MCF 10A (cell line): ENCODE results near the gene TMC6. TPM values are rescaled to one million over a fixed set of nuclear protein-coding genes. Genes with fewer than 3 reads are reported as not detected.
"Not testable (repeated sequence)": the region's sequence is repeated elsewhere in the genome, so short reads cannot be mapped to it uniquely, and the experiment has no call there.

Experiments
- BruUV-seq: library from RNA; stranded (reverse); fragments of 400-500 nt; replicated peaks from 2 replicates; lab custom pipeline; 2021; lab: Mats Ljungman, UMichigan
- CTCF ChIA-PET: fragments of 300-600 bp; sonication (Branson Sonifier 250); formaldehyde crosslinking; extraction: SDS; loops from one replicate; lab custom pipeline; 2021; ENCODE audit warnings: antibody characterized with exemption, inconsistent platforms; lab: Yijun Ruan, JAX
- POLR2A ChIA-PET: fragments of 300-600, 350-650 bp; sonication (Branson Sonifier 250); formaldehyde crosslinking; extraction: SDS; loops from one replicate; lab custom pipeline; 2020; ENCODE audit warnings: antibody characterized with exemption, inconsistent platforms; lab: Yijun Ruan, JAX
- DNase-seq: peaks from one replicate; pipeline ENCODE4 v3.0.0-alpha.2; 2018; ENCODE audit not compliant: unreplicated experiment
- H3K27ac Mint-ChIP-seq: one replicate; pipeline ENCODE4 v1.8.0; 2022; ENCODE audit warnings: mild to moderate bottlenecking, low read depth, mixed read lengths; ENCODE audit not compliant: unreplicated experiment
- H3K27me3 Mint-ChIP-seq: one replicate; pipeline ENCODE4 v1.8.0; 2022; ENCODE audit warnings: mixed read lengths; ENCODE audit not compliant: insufficient read depth, unreplicated experiment
- H3K36me3 Mint-ChIP-seq: one replicate; pipeline ENCODE4 v1.8.0; 2022; ENCODE audit warnings: mild to moderate bottlenecking, moderate library complexity, mixed read lengths; ENCODE audit not compliant: insufficient read depth, unreplicated experiment
- H3K4me1 Mint-ChIP-seq: one replicate; pipeline ENCODE4 v1.8.0; 2022; ENCODE audit warnings: mixed read lengths; ENCODE audit not compliant: insufficient read depth, unreplicated experiment
- H3K4me3 Mint-ChIP-seq: one replicate; pipeline ENCODE4 v1.8.0; 2022; ENCODE audit warnings: mild to moderate bottlenecking, moderate library complexity, mixed read lengths; ENCODE audit not compliant: unreplicated experiment
- H3K9me3 Mint-ChIP-seq: one replicate; pipeline ENCODE4 v1.8.0; 2022; ENCODE audit warnings: mixed read lengths; ENCODE audit not compliant: unreplicated experiment
- CTCF ChIP-seq: fragments of 200-600 bp; IDR thresholded peaks from one replicate; pipeline ENCODE4 v1.8.0; 2022; ENCODE audit warnings: antibody characterized with exemption, mild to moderate bottlenecking; ENCODE audit not compliant: unreplicated experiment
- intact Hi-C: fragments of 100-400 bp; cut with micrococcal nuclease; formaldehyde crosslinking; loops from 2 replicates; pipeline ENCODE4 v1.14.1; 2022
- total RNA-seq: library from RNA; stranded (reverse); gene quantifications from 2 replicates; pipeline ENCODE4 v1.2.3, GENCODE V29; 2022

TMC6 gene
- total RNA-seq, 1 experiment from 2014 or later: 3.1 TPM

GRCh38 chr17:78072961-78073360, 55.6 kb downstream of the TMC6 start:
- Mint-ChIP-seq H3K27ac (no peak overlapping the region), H3K36me3 (peaks cover 77% of the 10 kb centered on the region), H3K4me3 (no peak overlapping the region), H3K9me3 (no peaks in the 10 kb centered on the region), H3K4me1 (no peaks in the 10 kb centered on the region), H3K27me3 (no peaks in the 10 kb centered on the region)
- DNase-seq: no peak
- intact Hi-C loops: no loop called here
- no peak for TF ChIP-seq CTCF
- CTCF ChIA-PET: no interaction called here
- POLR2A ChIA-PET: no interaction called here
- BruUV-seq: no TSS peak

- no peaks in the 10 kb centered on the region for H3K9me3 Mint-ChIP-seq
- no peak overlapping the region for H3K4me3 Mint-ChIP-seq
- DNase-seq: no peak
- TF ChIP-seq CTCF: no peak
- peaks cover 59% of the 10 kb centered on the region for H3K36me3 Mint-ChIP-seq
- intact Hi-C loops: no loop called here
- H3K27me3 Mint-ChIP-seq: no peaks in the 10 kb centered on the region
- ChIA-PET CTCF (interaction anchor here (0.6 to 1.3 kb wide), 5 partner anchors 17 to 217 kb away, joined by 3 read pairs; no protein-coding TSS in a partner anchor), POLR2A (no interaction called here)
- H3K4me1 Mint-ChIP-seq: no peaks in the 10 kb centered on the region
- no peak overlapping the region for H3K27ac Mint-ChIP-seq
- no TSS peak for BruUV-seq
These were observed 58.9 kb downstream of the TMC6 start for GRCh38 chr17:78069695-78070094.

- H3K36me3 Mint-ChIP-seq: peaks cover 34% of the 10 kb centered on the region
- H3K27ac Mint-ChIP-seq, CTCF ChIA-PET, DNase-seq, H3K4me3 Mint-ChIP-seq, POLR2A ChIA-PET, H3K27me3 Mint-ChIP-seq, H3K4me1 Mint-ChIP-seq, BruUV-seq, H3K9me3 Mint-ChIP-seq, intact Hi-C loops: not testable (repeated sequence)
These were observed 61.6 kb downstream of the TMC6 start for GRCh38 chr17:78066976-78067375.

- TF ChIP-seq CTCF: no peak
- ChIA-PET POLR2A (no interaction called here), CTCF (no interaction called here)
- no peak for DNase-seq
- Mint-ChIP-seq H3K4me1 (no peaks in the 10 kb centered on the region), H3K4me3 (no peak overlapping the region), H3K27me3 (no peaks in the 10 kb centered on the region), H3K36me3 (peaks cover 25% of the 10 kb centered on the region), H3K9me3 (no peaks in the 10 kb centered on the region), H3K27ac (no peak overlapping the region)
- intact Hi-C loops: no loop called here
- no TSS peak for BruUV-seq
These were observed 63.8 kb downstream of the TMC6 start for GRCh38 chr17:78064708-78065107.

- Mint-ChIP-seq H3K9me3 (no peaks in the 10 kb centered on the region), H3K27ac (no peak overlapping the region), H3K27me3 (no peaks in the 10 kb centered on the region), H3K4me3 (no peak overlapping the region), H3K4me1 (no peaks in the 10 kb centered on the region), H3K36me3 (peaks cover 17% of the 10 kb centered on the region)
- no TSS peak for BruUV-seq
- DNase-seq: no peak
- ChIA-PET POLR2A (interaction anchor here (0.7 kb wide), 1 partner anchor 17 kb away, joined by 3 read pairs; no protein-coding TSS in a partner anchor), CTCF (interaction anchor here (0.7 kb wide), 1 partner anchor 131 kb away, joined by 3 read pairs; no protein-coding TSS in a partner anchor)
- TF ChIP-seq CTCF: no peak
- intact Hi-C loops: no loop called here
These were observed 65.1 kb downstream of the TMC6 start for GRCh38 chr17:78063489-78063888.
